GM21526 (cell line): ENCODE results near the gene NKAIN2.

Experiments
- ATAC-seq: cut with Tn5 transposase; IDR thresholded peaks from one replicate; pipeline ENCODE4 v1.9.1; 2021; ENCODE audit warnings: moderate library complexity; ENCODE audit not compliant: unreplicated experiment, low FRiP score

The NKAIN2 gene

DNA sequence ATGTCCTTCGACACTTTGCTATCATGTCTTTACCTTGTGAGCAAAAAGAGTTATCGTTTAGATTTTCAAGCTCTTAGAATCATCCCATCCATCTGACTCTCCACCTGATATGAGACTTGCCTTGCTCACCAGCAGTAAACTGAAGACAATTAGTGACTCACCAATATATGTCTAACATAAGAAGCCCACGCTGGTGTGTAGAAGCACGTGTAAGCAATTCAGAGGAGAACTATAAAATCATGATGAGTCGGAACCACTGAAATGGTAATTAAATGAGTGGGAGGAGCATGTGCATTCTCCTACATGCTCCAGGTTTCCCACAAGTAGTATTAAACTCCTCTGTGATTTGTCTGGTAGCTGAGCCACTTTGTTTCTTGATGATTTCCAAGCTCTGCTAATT lies 977.0 kb downstream of the NKAIN2 start:
- ATAC-seq: no peak

DNA sequence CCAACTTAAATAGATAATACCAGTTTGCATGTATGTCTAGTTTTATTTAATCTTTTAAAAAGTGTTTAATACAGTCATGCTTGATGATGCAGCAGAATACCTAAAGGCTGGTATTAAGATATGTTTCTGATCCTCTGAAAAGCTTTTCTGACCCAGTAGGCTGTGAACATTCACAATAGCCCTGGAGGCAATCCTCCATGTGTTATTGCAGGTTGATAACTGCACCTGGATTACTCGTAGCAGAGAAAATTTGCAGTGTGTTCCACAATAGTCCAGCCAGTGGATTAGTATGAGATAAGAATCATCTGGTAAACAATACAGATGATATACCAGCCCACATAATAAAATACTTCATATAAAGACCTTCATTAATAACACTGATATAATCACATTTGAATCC lies 979.7 kb downstream of the NKAIN2 start:
- no peak for ATAC-seq

DNA sequence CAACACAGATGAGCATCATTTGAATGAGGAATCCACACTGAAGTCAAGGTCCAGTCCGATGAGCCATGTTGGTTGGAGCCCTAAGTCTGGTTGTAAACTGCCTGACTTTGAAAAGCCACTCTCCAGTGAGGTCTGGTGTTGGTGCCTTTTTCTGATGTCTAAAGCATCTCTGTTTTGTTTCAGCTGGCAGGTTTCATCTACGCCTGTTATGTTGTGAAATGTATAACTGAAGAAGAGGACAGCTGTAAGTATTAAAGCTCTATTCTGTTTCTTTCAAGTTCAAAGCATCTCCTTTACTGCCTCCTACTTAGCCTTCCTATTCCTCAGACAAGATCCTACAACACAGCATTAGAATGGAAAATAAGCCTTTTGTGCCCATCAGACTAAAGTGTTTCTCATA lies 987.5 kb downstream of the NKAIN2 start:
- ATAC-seq: no peak

DNA sequence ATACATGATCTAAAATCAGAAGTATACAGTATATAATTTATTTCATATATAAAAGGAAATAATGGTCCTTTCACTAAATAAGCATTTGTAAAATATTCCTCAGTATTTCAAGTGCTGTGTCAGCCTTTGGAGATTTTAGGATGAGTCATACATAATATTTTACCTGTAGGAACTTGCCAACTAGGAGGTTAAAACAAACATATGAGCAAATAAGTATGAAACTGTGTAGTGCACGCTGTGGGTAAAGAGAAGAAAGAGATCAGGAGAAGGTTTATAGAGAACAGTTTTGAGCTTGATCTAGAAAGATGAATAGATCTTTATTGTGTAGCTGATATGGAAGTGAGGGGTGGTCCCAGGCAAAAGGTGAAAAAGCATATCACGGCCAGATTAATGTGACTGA lies 988.7 kb downstream of the NKAIN2 start:
- ATAC-seq: no peak

DNA sequence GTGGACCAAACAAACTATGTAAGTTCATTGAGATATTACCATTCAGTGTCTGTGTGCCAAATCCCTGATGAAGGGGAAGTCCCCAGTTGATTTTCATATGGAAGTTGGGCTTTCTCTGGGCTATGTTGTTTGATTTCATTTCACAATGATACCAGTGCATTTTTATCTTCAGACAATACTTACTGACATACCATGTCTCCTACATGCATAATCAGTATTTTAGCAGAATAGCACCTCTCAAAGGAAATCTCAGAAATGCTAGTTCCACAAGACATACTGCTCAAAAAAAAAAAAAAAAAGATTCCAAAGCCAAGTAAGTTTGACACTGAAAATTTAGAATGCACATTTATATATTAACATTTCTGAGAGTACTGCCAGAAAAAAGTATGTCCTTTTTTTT lies 989.7 kb downstream of the NKAIN2 start:
- ATAC-seq: no peak

DNA sequence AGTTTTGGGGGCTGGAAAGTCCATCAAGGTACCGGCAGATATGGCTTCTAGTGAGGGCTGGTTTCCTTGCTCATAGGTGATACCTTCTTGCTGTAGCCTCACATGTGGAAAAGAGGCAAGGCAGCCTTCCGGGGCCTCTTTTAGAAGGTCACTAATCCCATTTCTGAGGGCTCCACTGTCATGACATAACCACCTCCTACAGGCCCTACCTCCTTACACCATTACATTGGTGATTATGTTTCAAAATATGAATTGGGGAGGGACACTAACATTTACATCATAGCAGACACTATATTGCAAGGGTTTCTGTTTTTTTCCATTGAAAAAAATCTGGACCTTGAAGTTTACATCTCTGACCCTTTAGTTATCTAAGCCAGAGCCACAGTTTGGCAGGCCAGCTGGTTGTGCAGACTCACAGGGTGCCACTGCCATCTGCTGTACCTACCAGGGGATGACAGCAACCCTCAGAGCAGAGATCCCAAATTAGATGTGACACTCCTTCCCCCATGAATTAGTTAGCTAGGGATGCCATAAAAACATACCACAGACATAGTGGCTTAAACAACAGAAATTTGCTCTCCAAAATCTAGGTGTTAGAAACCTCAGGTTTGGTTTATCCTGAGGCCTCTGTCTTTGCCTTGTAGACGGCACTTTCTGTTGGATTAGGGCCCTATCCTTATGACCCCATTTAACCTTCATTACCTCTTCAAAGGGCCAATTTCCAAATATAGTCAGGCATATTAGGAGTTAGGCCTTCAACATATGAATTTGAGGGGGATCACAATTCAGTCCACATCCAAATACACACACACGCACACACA lies 992.2 kb downstream of the NKAIN2 start:
- ATAC-seq: no peak

DNA sequence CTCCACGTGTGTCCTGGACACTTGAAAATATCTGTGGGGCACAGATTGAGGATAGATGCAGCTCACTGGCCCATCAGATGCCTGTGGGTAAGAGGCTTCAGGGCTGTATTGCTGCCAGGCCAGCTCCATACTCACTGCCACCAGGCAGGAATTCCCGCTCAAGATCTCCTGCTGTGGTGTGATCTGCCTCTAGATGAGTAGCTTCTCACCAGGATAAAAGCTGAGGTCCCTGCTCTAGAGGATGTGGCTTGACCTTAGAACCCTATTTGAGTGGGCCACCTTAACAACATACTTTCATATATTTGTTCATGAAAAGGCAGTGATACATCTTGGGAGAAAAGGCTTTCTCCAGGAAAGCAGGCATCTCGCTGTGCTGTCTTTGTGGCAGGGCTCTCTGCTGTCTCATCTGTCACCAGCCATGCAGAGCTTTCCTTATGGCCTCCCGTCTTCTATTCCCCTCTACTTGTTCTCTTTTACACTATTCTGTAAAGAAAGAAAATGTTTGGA lies 992.9 kb downstream of the NKAIN2 start:
- ATAC-seq: no peak

DNA sequence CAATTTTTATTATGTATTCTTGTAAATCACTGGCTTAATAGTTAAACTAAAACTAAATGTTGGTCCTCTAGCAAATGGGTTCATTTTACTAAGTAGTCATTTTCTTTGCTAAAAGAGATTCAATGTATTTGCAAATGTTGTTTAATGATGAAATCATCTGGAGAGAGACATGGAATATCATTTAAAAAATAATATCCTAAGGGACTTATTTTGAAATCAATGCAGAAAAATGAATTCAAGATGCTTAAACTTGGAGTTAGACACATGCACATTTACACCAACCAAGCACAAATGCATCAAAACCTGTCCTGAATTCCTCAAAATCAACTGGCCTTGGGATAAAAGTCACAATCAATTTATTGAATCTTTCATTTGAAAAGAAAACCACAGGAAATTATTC lies 993.6 kb downstream of the NKAIN2 start:
- no peak for ATAC-seq

DNA sequence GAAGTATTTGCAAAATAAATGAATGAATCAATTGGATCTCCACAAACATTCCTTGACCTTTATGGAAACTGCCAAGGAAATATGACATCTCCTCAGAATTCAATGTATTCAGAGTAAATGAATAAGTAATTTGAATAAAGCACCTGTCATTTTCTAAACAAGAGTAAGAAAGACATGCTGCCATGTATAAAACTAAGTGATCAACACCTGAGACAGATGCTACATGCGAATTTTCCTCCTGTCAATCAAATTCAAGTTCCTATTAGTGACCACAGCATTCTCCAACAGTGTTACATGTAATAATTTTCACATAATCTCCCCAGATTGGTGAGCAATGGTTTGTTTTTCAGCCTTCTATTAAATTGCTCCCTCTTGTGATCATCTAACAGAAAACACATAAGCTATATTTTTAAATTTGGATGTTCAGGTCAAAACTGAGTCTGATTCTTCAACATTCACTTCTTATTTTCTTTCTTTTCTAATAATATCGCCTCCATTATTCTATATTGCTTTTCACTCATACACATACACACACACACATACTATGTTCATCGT lies 995.4 kb downstream of the NKAIN2 start:
- no peak for ATAC-seq

DNA sequence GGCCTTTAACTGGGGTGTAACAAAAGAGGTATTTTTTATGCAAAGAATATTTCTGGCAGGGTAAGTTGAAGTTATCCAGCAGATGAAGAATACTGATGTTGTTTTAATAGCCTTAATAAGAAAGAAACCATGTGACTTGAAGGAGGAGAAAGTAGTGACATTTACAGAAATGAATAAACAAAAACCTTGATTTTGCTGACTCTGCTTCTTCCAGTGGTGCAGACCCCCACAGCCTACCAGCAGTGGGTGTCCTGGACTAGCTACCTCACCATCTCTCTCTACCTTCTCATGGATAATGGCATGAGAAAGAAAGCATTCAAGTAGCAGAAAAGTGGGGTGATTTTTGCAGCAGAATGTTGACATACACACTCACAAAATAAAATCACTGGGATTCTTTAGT lies 996.0 kb downstream of the NKAIN2 start:
- no peak for ATAC-seq

DNA sequence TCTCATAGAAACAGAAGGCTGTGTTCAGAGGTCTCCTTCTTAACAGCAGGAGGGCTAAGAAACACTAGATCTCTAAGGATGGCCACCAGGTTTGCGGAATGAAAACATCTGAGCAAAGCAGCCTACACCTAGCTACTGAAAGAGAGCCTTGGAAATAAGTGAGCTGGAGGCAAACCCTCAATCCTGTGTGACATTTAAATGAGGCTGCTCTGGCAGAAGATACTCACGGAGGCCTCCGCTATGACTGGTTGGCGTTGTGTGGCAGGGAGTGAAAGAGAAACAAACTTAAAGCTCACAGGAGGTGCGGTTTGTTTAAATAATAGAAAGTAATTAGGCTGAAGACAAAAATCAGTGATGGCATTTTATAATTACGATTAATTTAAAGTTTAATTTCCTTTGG lies 996.6 kb downstream of the NKAIN2 start:
- no peak for ATAC-seq

DNA sequence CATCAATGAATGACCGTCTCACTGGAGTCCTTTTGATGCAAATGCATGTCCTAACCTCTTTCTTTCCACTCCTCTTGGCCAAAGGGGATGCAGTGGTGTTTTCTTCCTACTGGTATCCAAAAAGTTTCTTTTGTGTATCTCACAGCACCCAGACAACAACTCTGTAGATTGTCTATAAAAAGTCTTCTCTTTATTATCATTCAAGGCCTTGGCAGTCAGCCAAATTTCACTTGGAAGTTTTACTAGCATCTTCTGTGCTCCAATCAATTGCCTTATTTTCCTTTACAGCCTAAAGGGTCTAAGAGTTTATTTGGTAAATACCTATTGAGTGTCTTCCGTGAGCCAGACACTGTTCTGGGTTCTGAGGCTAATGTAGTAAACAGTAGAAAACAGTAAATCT lies 1008.4 kb downstream of the NKAIN2 start:
- ATAC-seq: no peak

DNA sequence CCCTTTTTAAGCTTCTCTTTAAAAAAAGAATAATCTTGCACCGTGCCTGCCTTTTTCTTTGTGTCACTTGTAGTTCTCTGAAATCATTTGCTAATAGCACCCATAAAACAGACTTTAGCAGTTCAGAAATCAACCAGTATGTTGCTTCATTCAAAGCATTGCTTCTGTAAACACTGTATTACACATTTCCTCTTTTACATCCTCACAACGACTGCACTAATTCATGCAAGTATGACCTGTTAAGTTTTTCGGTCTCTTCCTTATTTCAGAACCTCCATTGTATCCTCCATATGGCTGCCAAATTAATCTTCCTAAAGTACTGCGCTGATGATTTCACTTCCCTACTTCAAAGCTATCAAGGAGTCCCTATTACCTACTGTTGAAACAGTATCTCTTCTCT lies 1015.7 kb downstream of the NKAIN2 start:
- no peak for ATAC-seq

DNA sequence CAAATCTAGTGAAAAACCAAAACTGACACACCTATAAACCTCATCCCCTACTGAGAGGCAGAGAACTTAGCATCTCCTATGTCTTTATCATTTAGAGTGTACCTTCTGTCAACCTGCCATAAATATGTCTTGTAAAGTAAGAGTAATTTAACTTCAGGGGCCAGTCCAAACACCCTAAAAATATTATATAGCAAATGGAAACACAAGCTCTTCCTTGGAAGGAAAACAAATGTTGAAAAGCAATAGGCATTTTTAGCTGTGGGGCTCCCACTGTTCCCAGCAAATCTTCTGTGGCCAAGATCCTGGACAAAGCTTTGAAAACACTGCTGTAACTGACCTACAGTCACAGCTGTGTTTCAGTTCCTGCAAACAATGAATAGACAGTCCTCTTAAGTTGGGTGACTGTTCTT lies 1018.5 kb downstream of the NKAIN2 start:
- no peak for ATAC-seq

DNA sequence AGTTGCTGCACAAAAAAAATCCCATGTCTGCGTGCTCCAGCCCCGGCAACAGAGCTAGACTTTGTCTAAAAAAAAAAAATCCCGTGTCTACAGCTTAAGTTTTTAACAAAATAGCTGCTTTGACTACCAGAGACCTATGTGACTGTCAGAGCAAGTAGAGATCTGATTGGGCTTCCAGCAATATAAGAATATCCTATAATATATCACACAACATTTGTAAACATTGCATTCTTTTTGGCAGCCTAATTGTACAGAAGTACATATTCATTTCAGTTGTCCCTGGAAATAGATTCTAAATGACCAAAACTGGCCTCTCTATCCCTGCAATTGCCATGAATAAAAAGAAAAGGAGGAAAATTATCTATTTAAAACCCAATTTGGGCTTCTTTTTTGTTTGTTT lies 1019.1 kb downstream of the NKAIN2 start:
- ATAC-seq: no peak

DNA sequence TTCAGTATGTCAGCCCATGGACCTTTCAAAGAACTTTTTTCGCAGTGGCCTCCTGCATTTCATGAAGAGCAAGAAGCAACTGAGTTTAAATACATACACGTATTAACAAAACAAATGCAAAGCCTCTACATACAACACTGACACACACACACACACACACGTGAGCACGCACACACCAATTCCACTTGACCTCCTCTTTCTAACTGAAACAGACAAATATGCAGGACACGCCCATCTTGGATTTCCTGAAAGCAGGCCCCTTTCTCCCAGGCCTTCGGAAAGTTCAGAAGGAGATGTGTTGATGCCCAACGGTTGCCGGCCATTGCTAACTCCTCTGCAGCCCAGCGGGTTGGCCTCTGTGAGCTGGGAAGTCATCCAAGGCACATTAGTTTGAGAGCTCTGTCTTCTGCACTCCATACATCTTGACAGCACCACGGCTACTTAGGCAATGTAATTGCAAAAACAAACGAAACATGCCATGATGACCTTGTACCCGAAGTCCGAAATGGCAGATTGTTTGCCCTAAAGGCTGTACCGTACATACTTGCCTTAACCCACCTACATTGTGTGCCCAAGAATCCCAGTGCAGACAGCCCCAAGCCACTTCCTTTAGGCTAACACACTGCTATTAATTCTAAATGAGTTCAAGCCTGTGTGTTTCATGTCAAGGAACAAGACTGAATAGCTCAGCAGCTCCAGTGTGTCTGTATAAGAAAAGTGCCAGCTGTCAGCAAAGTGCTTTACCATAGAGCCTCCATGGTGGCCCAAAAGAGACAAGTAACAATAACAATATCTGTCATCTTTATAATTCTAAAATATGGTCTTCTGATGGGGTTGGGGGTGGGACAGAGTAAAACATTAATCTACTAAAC lies 1019.8 kb downstream of the NKAIN2 start:
- ATAC-seq: no peak

DNA sequence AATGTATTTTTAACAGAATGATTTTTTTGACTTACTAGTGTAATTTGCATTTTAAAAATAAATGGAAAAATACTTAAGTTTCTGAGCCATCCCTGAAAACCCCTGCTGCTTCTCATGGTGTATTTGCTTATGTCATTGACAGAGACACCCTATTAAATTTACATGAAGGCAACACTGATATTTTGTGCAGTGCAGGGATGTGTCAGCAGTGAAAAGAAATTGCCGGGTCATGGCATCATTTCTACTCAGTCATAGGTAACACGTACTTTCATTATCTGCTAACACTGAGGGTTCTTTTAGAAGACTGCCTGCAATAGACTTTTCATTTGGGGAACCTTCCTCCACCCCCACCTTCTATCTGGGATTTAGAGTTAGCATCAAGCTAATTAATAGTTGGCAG lies 1021.9 kb downstream of the NKAIN2 start:
- no peak for ATAC-seq

DNA sequence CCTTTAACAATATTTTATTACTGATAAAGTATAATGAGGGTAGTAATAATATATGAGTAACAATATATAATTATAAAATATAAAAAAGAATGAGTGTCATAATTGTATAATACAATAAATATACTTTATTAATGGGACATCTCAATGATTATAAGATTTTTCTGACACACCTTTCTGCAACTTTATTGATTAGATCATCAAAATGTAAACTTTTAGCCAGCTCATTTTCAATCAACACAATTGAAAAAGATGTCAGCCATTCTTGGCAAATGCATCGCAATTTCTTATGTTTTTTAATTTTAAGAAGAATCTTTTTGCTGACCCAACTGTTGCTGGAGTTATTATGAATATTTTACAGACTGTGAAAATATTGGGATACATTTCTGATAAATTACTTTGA lies 1026.2 kb downstream of the NKAIN2 start:
- no peak for ATAC-seq

DNA sequence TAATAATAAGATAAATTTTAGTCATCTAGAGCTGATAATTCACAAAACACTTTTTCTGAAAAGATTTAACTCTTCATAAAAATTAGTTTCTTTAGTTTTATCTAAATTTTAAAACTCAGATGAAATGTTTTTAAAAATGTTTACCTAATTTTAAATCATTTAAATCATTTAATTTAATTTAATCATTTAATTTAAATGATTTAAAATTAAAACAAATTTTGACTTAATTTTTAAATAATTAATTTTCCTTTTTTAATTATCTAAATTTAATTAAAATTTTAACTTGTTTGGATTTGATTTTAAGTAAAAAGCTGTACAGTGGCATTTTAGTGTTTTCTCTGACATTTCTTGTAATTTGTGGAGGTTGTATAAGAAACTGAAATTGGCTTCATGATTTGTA lies 1026.8 kb downstream of the NKAIN2 start:
- ATAC-seq: no peak

DNA sequence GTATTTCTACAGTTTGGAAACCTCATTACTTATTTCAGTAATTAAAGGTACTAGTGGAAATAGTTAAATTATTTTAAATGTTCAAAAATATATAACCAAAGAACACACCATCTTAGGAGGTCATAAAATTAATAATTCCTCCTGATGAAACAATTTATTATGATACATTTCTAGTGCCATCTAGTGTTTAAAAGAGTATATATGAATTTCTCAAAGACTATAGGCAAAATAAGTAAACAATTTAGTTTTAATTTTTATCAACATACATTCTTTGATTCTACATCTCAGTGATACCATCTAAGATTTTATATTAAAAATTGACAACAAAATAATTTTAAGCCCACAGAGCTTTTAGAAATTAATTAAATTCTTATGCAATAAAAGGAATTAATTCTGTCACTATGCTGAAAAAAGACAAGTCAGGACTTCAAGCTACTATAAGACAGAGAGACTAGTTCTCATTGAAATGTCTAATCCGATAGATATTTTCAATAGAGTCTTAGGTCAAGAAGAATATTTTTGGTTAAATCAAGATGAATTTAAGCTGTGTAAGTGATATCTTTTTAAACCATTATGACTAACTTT lies 1050.8 kb downstream of the NKAIN2 start:
- ATAC-seq: no peak

DNA sequence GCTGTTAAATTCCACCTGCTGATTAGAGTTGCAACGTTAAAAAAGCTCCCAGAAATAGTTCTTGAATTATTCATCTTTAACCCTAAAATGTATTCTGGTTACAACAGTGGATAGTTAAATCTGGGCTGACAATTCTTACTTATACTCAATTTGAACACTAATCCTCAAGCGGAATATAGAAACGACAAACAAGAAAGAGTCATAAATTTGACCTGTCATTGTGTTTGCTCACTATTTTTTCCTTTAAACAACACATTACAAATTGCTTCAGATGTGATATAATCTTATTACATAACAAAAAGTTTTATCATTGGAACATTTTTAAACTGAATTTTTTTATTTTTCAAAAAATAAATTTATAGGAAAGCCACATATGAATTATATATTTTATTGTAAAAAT lies 1054.1 kb downstream of the NKAIN2 start:
- no peak for ATAC-seq
